Activated T-helper 1 cell treated with anti-CD3 and anti-CD28 coated beads, Interleukin-12 subunit alpha, Interleukin-12 subunit beta, Interleukin-2, Interleukin-4 antibody, amounts not matched to agents 30 ng/mL and 10 ng/mL and 1 ng/mL, durations not matched to agents 14 hours and 24 hours and 36 hours (primary cell): ENCODE results near the gene MREG. TPM values are rescaled to one million over a fixed set of nuclear protein-coding genes. Genes with fewer than 3 reads are reported as not detected.
"Not testable (repeated sequence)": the region's sequence is repeated elsewhere in the genome, so short reads cannot be mapped to it uniquely, and the experiment has no call there.

Experiments
- DNase-seq: peaks from one replicate; pipeline ENCODE4 v3.0.0; 2021; ENCODE audit warnings: low spot score
- H3K27ac Mint-ChIP-seq: one replicate; pipeline ENCODE4 v1.8.0; 2021; ENCODE audit warnings: mild to moderate bottlenecking, mixed read lengths
- H3K27me3 Mint-ChIP-seq: one replicate; pipeline ENCODE4 v1.8.0; 2022; ENCODE audit warnings: mild to moderate bottlenecking, moderate library complexity, mixed read lengths; ENCODE audit not compliant: insufficient read depth
- H3K36me3 Mint-ChIP-seq: one replicate; pipeline ENCODE4 v1.8.0; 2021; ENCODE audit warnings: low read depth, mixed read lengths
- H3K4me1 Mint-ChIP-seq: one replicate; pipeline ENCODE4 v1.8.0; 2021; ENCODE audit warnings: low read depth, mixed read lengths
- H3K4me3 Mint-ChIP-seq: one replicate; pipeline ENCODE4 v1.8.0; 2021; ENCODE audit warnings: mild to moderate bottlenecking, moderate library complexity, mixed read lengths
- H3K9me3 Mint-ChIP-seq: one replicate; pipeline ENCODE4 v1.8.0; 2021; ENCODE audit warnings: mixed read lengths
- intact Hi-C: fragments of 100-400 bp; cut with micrococcal nuclease; formaldehyde crosslinking; loops from one replicate; pipeline ENCODE4 v1.15.1; 2024
- total RNA-seq: library from RNA; stranded (reverse); gene quantifications from 2 replicates; pipeline ENCODE4 v1.2.3, GENCODE V29; 2022

The MREG gene
- total RNA-seq, 1 donor from 2014 or later, result 10.1 TPM

- Mint-ChIP-seq H3K27ac (peak overlapping the region; percentile 82), H3K4me3 (peak overlapping the region; percentile 32), H3K27me3 (peaks cover 2% of the 10 kb centered on the region), H3K36me3 (peaks cover 5% of the 10 kb centered on the region), H3K9me3 (no peaks in the 10 kb centered on the region), H3K4me1 (peaks cover 59% of the 10 kb centered on the region)
- peak; percentile 45 for DNase-seq
- intact Hi-C loops, result loop anchor here (1.0 to 10.0 kb wide), 4 partner anchors 16 to 701 kb away; partner anchors contain the start of genes ATIC and RPL37A
Measured at GRCh38 chr2:216015722-216016464, 2.5 kb upstream of the MREG start.

GRCh38 chr2:216014986-216015385, 1.6 kb upstream of the MREG start:
- Mint-ChIP-seq H3K4me3 (peak overlapping the region; percentile 32), H3K36me3 (peaks cover 5% of the 10 kb centered on the region), H3K9me3 (no peaks in the 10 kb centered on the region), H3K27ac (peak overlapping the region; percentile 82), H3K27me3 (peaks cover 2% of the 10 kb centered on the region), H3K4me1 (peaks cover 59% of the 10 kb centered on the region)
- intact Hi-C loops, result loop anchor here (5.0 to 10.0 kb wide), 5 partner anchors 33 to 1208 kb away; partner anchors contain the start of genes ATIC, BARD1, RPL37A and SMARCAL1
- DNase-seq, result no peak

- H3K27ac Mint-ChIP-seq, result no peak overlapping the region
- peaks cover 6% of the 10 kb centered on the region for H3K36me3 Mint-ChIP-seq
- H3K4me1 Mint-ChIP-seq, result peaks cover 59% of the 10 kb centered on the region
- intact Hi-C loops, result loop anchor here (5.0 to 10.0 kb wide), 4 partner anchors 398 to 1207 kb away; partner anchors contain the start of genes ATIC, BARD1, RPL37A and SMARCAL1
- no peak for DNase-seq
- H3K27me3 Mint-ChIP-seq, result peaks cover 2% of the 10 kb centered on the region
- no peaks in the 10 kb centered on the region for H3K9me3 Mint-ChIP-seq
- H3K4me3 Mint-ChIP-seq, result peak overlapping the region; percentile 73
Measured at GRCh38 chr2:216014006-216014405, 655 bp upstream of the MREG start.

- intact Hi-C loops, result loop anchor here (1.0 to 10.0 kb wide), 7 partner anchors 7 to 1205 kb away; partner anchors contain the start of genes ATIC, BARD1, RPL37A and SMARCAL1
- Mint-ChIP-seq H3K9me3 (no peaks in the 10 kb centered on the region), H3K4me1 (peaks cover 52% of the 10 kb centered on the region), H3K27ac (peak overlapping the region; percentile 48), H3K36me3 (peaks cover 3% of the 10 kb centered on the region), H3K27me3 (peaks cover 2% of the 10 kb centered on the region), H3K4me3 (peak overlapping the region; percentile 80)
- DNase-seq, result no peak
Measured at GRCh38 chr2:216012830-216013079, 596 bp downstream of the MREG start.

GRCh38 chr2:216012133-216012829, 1.1 kb downstream of the MREG start:
- Mint-ChIP-seq H3K36me3 (peaks cover 3% of the 10 kb centered on the region), H3K4me3 (peak overlapping the region; percentile 80), H3K27ac (peak overlapping the region; percentile 53), H3K27me3 (peaks cover 2% of the 10 kb centered on the region), H3K4me1 (peaks cover 48% of the 10 kb centered on the region), H3K9me3 (no peaks in the 10 kb centered on the region)
- intact Hi-C loops, result loop anchor here (2.0 to 10.0 kb wide), 5 partner anchors 41 to 1205 kb away; partner anchors contain the start of genes ATIC, BARD1, RPL37A and SMARCAL1
- no peak for DNase-seq

GRCh38 chr2:216009215-216009614, 4.1 kb downstream of the MREG start:
- H3K27me3 Mint-ChIP-seq, intact Hi-C loops, H3K36me3 Mint-ChIP-seq, H3K4me3 Mint-ChIP-seq, H3K9me3 Mint-ChIP-seq, H3K27ac Mint-ChIP-seq, DNase-seq: not testable (repeated sequence)
- H3K4me1 Mint-ChIP-seq, result peaks cover 46% of the 10 kb centered on the region

- Mint-ChIP-seq H3K27me3 (peaks cover 2% of the 10 kb centered on the region), H3K27ac (no peak overlapping the region), H3K9me3 (no peaks in the 10 kb centered on the region), H3K4me1 (peaks cover 47% of the 10 kb centered on the region), H3K36me3 (peaks cover 3% of the 10 kb centered on the region), H3K4me3 (no peak overlapping the region)
- DNase-seq, result no peak
- intact Hi-C loops, result no loop called here
Measured at GRCh38 chr2:216008387-216008786, 5.0 kb downstream of the MREG start.

GRCh38 chr2:216006164-216006663, 7.1 kb downstream of the MREG start:
- Mint-ChIP-seq H3K4me1 (peaks cover 45% of the 10 kb centered on the region), H3K27ac (peak overlapping the region; percentile 69), H3K9me3 (no peaks in the 10 kb centered on the region), H3K36me3 (peaks cover 1% of the 10 kb centered on the region), H3K27me3 (no peaks in the 10 kb centered on the region), H3K4me3 (peak overlapping the region; percentile 11)
- intact Hi-C loops, result no loop called here
- DNase-seq, result no peak

- Mint-ChIP-seq H3K4me1 (peaks cover 45% of the 10 kb centered on the region), H3K9me3 (no peaks in the 10 kb centered on the region), H3K4me3 (peak overlapping the region; percentile 2), H3K36me3 (no peaks in the 10 kb centered on the region), H3K27me3 (no peaks in the 10 kb centered on the region), H3K27ac (peak overlapping the region; percentile 50)
- DNase-seq, result no peak
- intact Hi-C loops, result loop anchor here (1.0 to 2.0 kb wide), 2 partner anchors 9 to 22 kb away; partner anchors contain the start of gene MREG
Measured at GRCh38 chr2:216004697-216005283, 8.6 kb downstream of the MREG start.

- Mint-ChIP-seq H3K4me3 (no peak overlapping the region), H3K9me3 (no peaks in the 10 kb centered on the region), H3K36me3 (no peaks in the 10 kb centered on the region), H3K4me1 (peaks cover 45% of the 10 kb centered on the region), H3K27ac (peak overlapping the region; percentile 73), H3K27me3 (no peaks in the 10 kb centered on the region)
- intact Hi-C loops, result loop anchor here (2.0 kb wide), 1 partner anchor 21 kb away; no protein-coding TSS in a partner anchor
- DNase-seq, result no peak
Measured at GRCh38 chr2:216003876-216004696, 9.3 kb downstream of the MREG start.

- DNase-seq, result no peak
- peaks cover 46% of the 10 kb centered on the region for H3K4me1 Mint-ChIP-seq
- intact Hi-C loops, result no loop called here
- no peaks in the 10 kb centered on the region for H3K9me3 Mint-ChIP-seq
- peaks cover 1% of the 10 kb centered on the region for H3K36me3 Mint-ChIP-seq
- no peak overlapping the region for H3K4me3 Mint-ChIP-seq
- H3K27ac Mint-ChIP-seq, result peak overlapping the region; percentile 30
- no peaks in the 10 kb centered on the region for H3K27me3 Mint-ChIP-seq
Measured at GRCh38 chr2:216002693-216003092, 10.7 kb downstream of the MREG start.

GRCh38 chr2:216002101-216002678, 11.2 kb downstream of the MREG start:
- Mint-ChIP-seq H3K36me3 (peaks cover 4% of the 10 kb centered on the region), H3K27me3 (no peaks in the 10 kb centered on the region), H3K9me3 (no peaks in the 10 kb centered on the region), H3K27ac (no peak overlapping the region), H3K4me1 (peaks cover 51% of the 10 kb centered on the region), H3K4me3 (no peak overlapping the region)
- intact Hi-C loops, result no loop called here
- no peak for DNase-seq
